CD4-positive, alpha-beta T cell treated with Interleukin-17A for 4 hours (primary cell): ENCODE measurements around the gene FERMT3.

ENCODE experiments used
- DNase-seq: peaks from one replicate; pipeline ENCODE4 v3.0.0-alpha.2; 2020; ENCODE audit warnings: mixed read lengths

Gene FERMT3

DNA sequence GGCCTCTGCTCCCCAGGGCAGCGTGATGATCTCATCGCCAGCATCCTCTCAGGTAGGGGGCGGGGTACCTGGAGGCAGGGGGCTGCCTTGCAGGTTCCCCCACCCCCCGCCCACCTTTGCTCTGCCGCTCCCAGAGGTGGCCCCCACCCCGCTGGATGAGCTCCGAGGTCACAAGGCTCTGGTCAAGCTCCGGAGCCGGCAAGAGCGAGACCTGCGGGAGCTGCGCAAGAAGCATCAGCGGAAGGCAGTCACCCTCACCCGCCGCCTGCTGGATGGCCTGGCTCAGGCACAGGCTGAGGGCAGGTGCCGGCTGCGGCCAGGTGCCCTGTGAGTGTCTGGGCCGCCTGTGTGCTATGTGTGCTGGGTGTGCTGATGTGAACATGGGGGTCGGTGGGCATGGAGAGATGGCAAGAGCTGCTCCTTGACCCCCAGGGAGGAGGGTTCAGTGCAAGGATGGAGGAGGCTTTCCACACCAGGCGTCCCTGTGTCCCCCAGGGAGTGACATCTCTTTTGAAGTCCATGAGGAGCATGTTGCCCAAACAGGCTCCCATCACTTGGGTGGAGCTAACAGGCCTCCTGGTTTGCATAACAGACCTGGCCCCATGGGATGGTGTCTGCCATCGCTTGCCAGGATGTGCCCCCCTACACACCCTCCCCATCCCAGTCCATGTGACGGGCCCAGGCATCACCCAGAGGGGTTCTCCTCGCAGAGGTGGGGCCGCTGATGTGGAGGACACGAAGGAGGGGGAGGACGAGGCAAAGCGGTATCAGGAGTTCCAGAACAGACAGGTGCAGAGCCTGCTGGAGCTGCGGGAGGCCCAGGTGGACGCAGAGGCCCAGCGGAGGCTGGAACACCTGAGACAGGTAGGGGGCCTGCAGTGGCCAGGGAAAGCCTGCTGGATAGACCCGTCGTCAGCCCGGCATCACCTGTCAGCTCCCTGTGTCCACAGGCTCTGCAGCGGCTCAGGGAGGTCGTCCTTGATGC lies 58.9 kb downstream of the FERMT3 start:
- no peak for DNase-seq

DNA sequence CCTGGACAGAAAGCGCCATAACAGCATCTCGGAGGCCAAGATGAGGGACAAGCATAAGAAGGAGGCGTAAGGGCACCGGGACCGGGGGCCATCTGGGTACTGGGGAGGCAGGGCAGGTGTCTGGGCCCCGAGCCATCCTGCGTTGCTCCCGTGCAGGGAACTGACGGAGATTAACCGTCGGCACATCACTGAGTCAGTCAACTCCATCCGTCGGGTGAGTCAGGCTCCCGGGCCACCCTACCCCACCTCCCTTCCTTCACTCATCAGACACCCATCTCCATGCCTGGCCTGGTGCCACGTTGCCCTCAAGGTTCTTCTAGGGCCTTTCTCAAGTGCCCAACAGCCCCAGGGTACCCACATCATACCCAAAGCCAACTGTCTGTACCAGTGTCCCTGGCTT lies 59.8 kb downstream of the FERMT3 start:
- DNase-seq: no peak

DNA sequence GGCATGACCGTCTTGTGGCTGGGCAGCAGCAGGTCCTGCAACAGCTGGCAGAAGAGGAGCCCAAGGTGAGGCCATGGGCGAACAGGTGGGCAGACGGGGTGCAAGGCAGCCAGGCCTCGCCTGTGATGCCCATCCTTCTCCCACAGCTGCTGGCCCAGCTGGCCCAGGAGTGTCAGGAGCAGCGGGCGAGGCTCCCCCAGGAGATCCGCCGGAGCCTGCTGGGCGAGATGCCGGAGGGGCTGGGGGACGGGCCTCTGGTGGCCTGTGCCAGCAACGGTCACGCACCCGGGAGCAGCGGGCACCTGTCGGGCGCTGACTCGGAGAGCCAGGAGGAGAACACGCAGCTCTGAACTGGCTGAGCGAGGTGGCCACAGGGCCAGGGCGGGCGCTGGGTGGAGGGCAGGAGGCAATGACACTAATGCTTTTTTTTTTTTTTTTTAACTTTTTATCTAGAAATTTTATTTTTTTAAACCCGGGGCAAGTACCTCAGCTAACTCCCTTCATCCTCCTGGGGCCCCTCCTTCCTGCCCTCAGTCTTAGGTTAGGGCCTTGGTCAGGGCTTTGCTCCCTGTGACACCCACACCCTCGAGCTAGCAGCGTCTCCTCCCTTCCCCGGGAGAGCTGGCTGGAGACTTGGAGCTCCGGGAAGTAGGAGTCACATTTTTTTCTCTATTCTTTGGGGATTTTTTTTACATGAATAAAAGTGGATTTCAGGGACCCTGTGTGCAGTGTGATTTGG lies 60.9 kb downstream of the FERMT3 start:
- DNase-seq: no peak

DNA sequence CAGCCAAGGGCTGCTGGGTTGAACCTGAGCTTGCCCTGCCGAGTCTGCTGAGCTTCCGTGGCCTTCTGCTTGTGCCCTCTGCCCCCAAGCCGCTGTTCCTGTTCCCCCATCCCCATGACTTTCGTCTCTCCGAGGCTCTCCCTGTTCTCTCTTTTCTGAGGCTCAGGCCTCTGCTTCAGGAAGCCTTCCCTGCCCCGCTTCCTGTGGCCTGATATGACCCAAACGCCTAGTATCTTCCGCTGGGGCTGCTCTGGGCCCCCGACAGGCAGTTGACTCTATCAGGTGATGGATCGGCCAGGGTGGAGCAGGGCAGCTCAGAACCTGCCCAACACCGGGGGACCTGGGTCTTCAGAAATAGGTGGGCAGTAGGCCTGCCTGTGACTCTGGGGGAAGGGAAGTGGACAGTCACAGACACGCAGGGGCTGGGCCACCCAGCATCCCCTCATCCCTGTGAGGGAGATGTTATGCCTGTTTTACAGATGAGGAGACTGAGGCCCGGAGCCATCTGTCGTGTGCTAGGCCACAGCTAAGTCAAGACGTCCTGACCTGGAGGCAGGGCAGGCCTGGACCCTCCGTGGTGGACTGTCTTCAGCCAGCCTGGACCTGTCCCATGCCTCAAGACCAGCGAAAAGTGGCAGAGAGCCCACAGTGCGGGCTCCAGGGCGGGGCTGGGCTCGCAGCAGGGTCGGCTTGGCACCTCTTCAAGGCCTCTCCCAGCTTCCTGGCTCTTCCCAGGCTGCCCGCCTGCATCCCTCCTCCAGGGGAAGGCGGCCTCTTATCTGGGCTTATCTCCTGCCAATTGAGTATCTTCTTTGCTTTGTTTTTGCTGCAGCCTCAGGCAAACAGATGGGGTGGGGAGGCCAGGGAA lies 61.7 kb downstream of the FERMT3 start:
- no peak for DNase-seq

DNA sequence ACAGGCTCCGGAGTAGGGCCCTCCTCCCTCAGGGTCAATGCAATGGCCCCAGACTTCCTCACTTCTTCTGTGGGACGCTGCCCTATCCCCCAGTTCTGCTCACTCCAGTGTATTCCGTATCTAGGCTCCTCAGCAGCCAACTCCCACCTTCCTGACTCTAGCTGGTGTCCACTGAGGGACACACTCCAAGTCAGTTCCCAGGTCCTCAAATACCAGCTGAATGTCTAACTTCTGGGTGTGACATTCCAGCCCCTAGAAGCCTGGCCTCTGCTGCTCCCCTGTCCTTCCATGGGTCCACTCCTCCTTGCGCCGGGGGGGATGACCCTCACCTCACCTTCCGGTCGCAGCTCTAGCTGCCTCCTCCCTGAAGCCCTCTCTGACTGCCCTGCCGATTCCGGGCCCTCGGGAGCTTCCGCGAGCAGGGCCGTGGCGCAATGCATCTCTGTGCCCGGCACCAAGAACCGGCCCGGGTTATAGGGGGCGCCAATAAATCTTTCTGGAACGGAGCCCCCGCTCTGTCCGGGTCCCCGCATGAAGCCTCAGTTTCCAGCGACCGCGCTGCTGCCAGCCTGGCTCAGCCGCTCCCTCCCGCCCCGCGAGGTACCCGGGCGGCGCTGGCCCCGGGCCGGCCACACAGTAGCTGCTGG lies 62.5 kb downstream of the FERMT3 start:
- DNase-seq: peak; percentile 55

DNA sequence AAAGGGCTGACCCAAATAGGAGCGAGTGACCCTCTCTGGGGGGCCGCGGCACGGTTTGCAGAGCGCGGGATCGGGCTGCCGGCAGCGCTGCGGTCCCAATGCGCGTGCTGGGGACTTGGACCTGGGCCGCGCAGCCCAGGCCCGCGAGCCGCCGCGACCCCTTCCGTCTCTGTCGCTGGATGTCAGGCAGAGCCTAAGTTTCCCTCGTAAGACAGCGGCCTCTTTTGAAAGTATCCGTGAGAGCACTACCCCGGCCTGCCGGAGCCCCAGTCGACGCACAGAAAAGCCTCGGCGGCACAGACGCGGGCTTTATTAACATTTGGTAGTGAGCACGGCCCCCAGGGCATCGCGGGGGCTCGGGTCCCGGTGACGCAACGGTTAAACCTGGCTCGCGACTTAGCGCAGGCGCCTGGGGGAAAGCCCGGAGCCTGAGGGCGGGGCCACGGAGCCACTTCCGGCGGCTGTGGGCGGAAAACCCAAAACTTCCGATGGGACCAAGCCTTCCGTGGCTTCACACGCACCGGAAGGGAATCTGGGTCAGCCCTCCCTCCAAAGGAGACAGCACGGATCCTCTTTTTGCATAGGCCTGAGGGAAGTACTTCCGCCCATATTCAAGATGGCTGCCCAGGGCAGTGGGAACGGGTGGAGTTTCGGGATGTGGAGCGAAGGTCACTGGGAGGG lies 63.2 kb downstream of the FERMT3 start:
- DNase-seq: peak; percentile 98
